Activated T-cell treated with anti-CD3 and anti-CD28 coated beads, Interleukin-2, amount 50 U/mL, for 24 hours (primary cell): ENCODE measurements around the gene GOLGA6L6.
"Not testable (repeated sequence)": the region's sequence is repeated elsewhere in the genome, so short reads cannot be mapped to it uniquely, and the experiment has no call there.

Experiments
- DNase-seq: peaks from one replicate; pipeline ENCODE4 v3.0.0-alpha.2; 2020
- H3K27ac Mint-ChIP-seq: 2 replicates; pipeline ENCODE4 v1.8.0; 2020; ENCODE audit warnings: mild to moderate bottlenecking, mixed read lengths
- H3K27me3 Mint-ChIP-seq: 2 replicates; pipeline ENCODE4 v1.8.0; 2020; ENCODE audit warnings: mixed read lengths
- H3K36me3 Mint-ChIP-seq: 2 replicates; pipeline ENCODE4 v1.8.0; 2020; ENCODE audit warnings: low read depth, mixed read lengths
- H3K4me1 Mint-ChIP-seq: 2 replicates; pipeline ENCODE4 v1.8.0; 2020; ENCODE audit warnings: low read depth, mixed read lengths
- H3K4me3 Mint-ChIP-seq: 2 replicates; pipeline ENCODE4 v1.8.0; 2020; ENCODE audit warnings: mild to moderate bottlenecking, moderate library complexity, mixed read lengths
- H3K9me3 Mint-ChIP-seq: 2 replicates; pipeline ENCODE4 v1.8.0; 2020; ENCODE audit warnings: mixed read lengths

GOLGA6L6 gene, protein sequence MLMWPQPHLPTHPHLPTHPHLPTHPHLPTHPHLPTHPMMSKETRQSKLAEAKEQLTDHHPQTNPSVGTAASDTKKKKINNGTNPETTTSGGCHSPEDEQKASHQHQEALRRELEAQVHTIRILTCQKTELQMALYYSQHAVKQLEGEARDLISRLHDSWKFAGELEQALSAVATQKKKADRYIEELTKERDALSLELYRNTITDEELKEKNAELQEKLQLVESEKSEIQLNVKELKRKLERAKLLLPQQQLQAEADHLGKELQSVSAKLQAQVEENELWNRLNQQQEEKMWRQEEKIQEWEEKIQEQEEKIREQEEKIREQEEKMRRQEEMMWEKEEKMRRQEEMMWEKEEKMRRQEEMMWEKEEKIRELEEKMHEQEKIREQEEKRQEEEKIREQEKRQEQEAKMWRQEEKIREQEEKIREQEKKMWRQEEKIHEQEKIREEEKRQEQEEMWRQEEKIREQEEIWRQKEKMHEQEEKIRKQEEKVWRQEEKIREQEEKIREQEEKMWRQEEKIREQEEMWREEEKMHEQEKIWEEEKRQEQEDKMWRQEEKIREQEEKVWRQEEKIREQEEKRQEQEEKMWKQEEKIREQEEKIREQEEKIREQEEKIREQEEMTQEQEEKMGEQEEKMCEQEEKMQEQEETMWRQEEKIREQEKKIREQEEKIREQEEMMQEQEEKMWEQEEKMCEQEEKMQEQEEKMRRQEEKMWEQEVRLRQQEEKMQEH

GRCh38 chr15:20541700-20542099 lies at the start of gene GOLGA6L6:
GOLGA6L6 (minus strand) TSS chr15:20541800; CDS start chr15:20541709, 91 bp downstream.
- not testable (repeated sequence) for H3K4me3 Mint-ChIP-seq, H3K36me3 Mint-ChIP-seq, DNase-seq, H3K4me1 Mint-ChIP-seq, H3K9me3 Mint-ChIP-seq, H3K27me3 Mint-ChIP-seq, H3K27ac Mint-ChIP-seq

DNA sequence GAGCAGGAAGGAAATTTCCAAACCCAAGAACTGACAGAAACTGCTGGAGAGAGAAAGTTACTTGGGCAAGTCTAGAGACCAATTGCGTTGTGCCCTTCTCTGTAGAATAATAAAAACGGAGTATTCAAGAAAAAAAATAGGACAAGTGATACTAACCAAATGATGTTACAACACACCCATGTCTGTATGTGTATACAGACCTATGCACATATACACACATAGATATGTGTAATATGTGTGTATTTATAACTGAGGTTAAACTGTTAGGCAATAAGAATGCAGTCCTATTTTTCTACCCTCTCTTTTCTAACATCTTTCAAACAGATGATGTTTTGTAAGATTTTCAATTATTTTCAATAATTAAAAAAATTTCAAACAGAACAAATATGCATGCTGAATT lies 48.5 kb upstream of the GOLGA6L6 start:
- H3K27ac Mint-ChIP-seq, H3K27me3 Mint-ChIP-seq, H3K4me1 Mint-ChIP-seq, H3K36me3 Mint-ChIP-seq, H3K4me3 Mint-ChIP-seq, H3K9me3 Mint-ChIP-seq, DNase-seq: not testable (repeated sequence)

DNA sequence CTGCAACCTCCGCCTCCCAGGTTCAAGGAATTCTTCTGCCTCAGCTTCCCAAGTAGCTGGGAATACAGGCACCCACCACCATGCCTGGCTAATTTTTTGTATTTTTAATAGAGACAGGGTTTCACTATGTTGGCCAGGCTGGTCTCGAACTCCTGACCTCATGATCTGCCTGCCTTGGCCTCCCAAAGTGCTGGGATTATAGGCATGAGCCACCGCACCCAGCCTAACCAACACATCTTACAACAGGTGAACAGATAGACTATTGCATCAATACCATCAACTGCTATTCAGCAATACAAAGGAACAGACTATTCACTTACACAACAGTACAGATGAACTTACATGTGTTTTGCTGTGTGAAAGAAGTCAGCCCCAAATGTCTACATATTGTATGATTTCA lies 45.2 kb upstream of the GOLGA6L6 start:
- not testable (repeated sequence) for DNase-seq, H3K27me3 Mint-ChIP-seq, H3K36me3 Mint-ChIP-seq, H3K27ac Mint-ChIP-seq, H3K4me3 Mint-ChIP-seq, H3K4me1 Mint-ChIP-seq, H3K9me3 Mint-ChIP-seq

GRCh38 chr15:20582726-20583115 lies 41.1 kb upstream of the GOLGA6L6 start:
- not testable (repeated sequence) for H3K27ac Mint-ChIP-seq, H3K4me3 Mint-ChIP-seq, H3K27me3 Mint-ChIP-seq, H3K4me1 Mint-ChIP-seq, H3K36me3 Mint-ChIP-seq, DNase-seq, H3K9me3 Mint-ChIP-seq

DNA sequence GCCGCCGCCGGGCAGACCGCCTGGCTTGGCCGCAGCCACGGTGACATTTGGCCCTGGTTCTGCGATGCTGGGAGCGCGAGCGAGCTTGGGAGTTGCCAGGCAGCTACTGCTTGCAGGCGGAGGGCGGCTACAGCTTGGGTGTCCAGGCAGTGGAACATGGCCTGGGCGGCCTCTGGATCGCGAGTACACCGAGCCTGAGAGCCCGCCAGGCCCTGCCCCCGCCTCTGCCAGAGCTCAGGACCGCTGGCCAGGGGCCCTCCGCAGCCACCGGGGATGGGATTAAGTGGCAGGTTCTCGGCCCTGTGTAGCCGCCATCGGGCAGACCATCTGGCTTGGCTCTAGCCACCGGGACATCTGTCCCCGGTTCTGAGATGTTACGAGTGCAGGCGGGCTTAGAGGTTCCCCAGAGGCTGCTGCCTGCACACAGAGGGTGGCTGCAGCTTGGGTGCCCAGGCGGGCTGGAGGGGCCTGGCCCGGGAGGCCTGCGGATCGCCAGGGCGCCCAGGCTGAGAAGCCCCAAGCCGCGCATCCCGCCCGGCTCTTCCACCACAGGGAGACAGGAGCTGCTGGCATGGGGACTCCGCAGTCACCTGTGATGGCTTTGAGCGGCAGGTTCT lies 40.6 kb upstream of the GOLGA6L6 start:
- not testable (repeated sequence) for H3K27me3 Mint-ChIP-seq, DNase-seq, H3K4me1 Mint-ChIP-seq, H3K27ac Mint-ChIP-seq, H3K4me3 Mint-ChIP-seq, H3K36me3 Mint-ChIP-seq, H3K9me3 Mint-ChIP-seq

GRCh38 chr15:20581261-20582108 lies 39.9 kb upstream of the GOLGA6L6 start:
- not testable (repeated sequence) for H3K27ac Mint-ChIP-seq, H3K27me3 Mint-ChIP-seq, H3K4me3 Mint-ChIP-seq, DNase-seq, H3K36me3 Mint-ChIP-seq, H3K9me3 Mint-ChIP-seq, H3K4me1 Mint-ChIP-seq

- H3K4me3 Mint-ChIP-seq, DNase-seq, H3K27ac Mint-ChIP-seq, H3K4me1 Mint-ChIP-seq, H3K9me3 Mint-ChIP-seq, H3K36me3 Mint-ChIP-seq, H3K27me3 Mint-ChIP-seq: not testable (repeated sequence)
Measured at GRCh38 chr15:20579662-20580061, 38.1 kb upstream of the GOLGA6L6 start.

DNA sequence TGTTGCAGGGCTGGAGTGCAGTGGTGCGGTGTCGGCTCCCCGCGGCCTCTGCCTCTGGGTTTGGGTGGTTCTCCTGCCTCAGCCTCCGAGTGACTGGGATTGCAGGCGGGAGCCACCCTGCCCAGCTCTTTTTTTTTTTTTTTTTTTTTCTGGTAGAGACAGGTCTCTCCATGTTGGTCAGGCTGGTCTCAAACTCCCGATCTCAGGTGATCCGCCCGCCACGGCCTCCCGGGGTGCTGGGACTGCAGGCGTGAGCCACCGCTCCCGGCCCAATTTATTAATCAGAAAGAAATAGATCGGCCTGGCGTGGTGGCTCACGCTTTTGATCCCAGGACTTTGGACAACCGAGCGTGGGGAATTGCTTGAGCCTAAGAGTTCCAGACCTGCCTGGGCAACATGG lies 9.7 kb upstream of the GOLGA6L6 start:
- H3K4me3 Mint-ChIP-seq, H3K4me1 Mint-ChIP-seq, H3K27ac Mint-ChIP-seq, H3K36me3 Mint-ChIP-seq, H3K9me3 Mint-ChIP-seq, DNase-seq, H3K27me3 Mint-ChIP-seq: not testable (repeated sequence)

GRCh38 chr15:20505926-20506658 lies 35.5 kb downstream of the GOLGA6L6 start:
- not testable (repeated sequence) for H3K4me3 Mint-ChIP-seq, H3K4me1 Mint-ChIP-seq, H3K27me3 Mint-ChIP-seq, H3K9me3 Mint-ChIP-seq, DNase-seq, H3K36me3 Mint-ChIP-seq, H3K27ac Mint-ChIP-seq

- not testable (repeated sequence) for H3K27ac Mint-ChIP-seq, H3K27me3 Mint-ChIP-seq, H3K9me3 Mint-ChIP-seq, H3K4me3 Mint-ChIP-seq, DNase-seq, H3K36me3 Mint-ChIP-seq, H3K4me1 Mint-ChIP-seq
Measured at GRCh38 chr15:20502839-20503238, 38.8 kb downstream of the GOLGA6L6 start.

DNA sequence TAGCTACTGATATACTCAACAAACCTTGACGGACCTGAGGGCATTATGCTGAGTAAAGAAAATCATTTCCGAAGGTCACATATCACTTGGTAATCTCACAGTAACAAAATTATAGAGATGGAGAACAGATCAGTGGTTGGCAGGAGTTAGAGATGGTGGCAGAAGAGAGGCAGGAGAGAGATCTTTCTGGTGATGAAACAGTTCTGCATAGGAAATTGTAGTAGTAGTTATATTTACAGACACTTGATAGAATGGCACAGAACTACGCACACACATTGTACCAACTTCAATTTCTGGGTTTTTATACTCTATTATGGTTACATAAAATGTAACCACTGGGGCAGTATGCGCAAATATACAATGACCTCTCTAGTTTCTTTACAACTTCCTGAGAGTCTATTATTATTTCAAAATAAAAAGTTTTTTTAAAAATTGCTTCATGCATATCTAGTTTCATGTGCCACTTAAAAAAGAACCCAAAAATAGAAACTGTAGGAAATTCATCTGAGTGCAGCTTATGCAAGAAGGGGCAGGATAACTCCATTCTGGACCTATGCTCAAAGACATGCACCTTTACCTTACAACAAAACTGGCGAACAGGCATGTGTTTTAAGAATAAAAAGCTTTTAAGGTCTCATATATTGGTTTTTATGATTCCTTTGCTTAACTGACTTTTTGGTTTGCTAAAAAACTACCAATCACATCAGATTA lies 39.9 kb downstream of the GOLGA6L6 start:
- H3K9me3 Mint-ChIP-seq, DNase-seq, H3K4me3 Mint-ChIP-seq, H3K27me3 Mint-ChIP-seq, H3K4me1 Mint-ChIP-seq, H3K36me3 Mint-ChIP-seq, H3K27ac Mint-ChIP-seq: not testable (repeated sequence)

DNA sequence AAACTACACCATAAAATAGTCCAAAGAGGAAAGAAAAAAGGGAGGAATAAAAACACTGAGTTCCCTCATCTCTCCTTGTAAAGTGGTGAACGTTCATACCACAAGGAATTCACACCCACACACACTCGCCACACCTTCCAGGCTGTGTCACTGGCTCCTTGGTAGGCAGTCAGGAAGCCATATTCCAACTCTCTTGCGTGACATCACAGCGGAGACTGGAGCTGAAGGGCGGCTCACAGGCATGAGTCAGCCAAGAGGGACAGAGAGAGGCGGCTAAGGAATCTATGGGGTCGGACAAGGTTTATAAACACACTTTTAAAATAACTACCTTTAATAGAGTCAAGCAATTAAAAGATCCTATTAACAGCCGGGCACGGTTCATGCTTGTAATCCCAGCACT lies 43.8 kb downstream of the GOLGA6L6 start:
- not testable (repeated sequence) for DNase-seq, H3K27me3 Mint-ChIP-seq, H3K9me3 Mint-ChIP-seq, H3K27ac Mint-ChIP-seq, H3K4me3 Mint-ChIP-seq, H3K36me3 Mint-ChIP-seq, H3K4me1 Mint-ChIP-seq

DNA sequence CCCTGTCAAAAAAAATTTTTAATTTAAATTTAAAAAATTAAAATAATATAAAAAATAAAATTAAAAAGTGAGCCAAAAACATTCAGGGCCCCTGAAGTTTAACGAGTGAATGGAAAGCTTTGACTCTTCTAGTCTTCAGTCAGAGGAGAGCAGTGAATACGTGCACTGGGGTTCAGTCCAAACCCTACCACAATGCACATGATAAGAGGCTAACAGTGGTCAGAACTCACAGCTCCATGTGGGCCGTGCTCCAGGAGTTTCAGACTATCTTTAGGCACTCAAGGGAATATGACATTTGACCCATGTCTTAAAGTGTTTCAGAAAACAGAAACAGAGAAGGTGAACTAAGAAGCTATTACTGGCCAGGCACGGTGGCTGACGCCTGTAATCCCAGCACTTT lies 48.6 kb downstream of the GOLGA6L6 start:
- H3K36me3 Mint-ChIP-seq, DNase-seq, H3K4me1 Mint-ChIP-seq, H3K27me3 Mint-ChIP-seq, H3K9me3 Mint-ChIP-seq, H3K4me3 Mint-ChIP-seq, H3K27ac Mint-ChIP-seq: not testable (repeated sequence)

- DNase-seq, H3K9me3 Mint-ChIP-seq, H3K4me3 Mint-ChIP-seq, H3K4me1 Mint-ChIP-seq, H3K27me3 Mint-ChIP-seq, H3K27ac Mint-ChIP-seq, H3K36me3 Mint-ChIP-seq: not testable (repeated sequence)
Measured at GRCh38 chr15:20492598-20492997, 49.0 kb downstream of the GOLGA6L6 start.
